Iris pigment epithelial cell (primary cell): ENCODE data around the gene THAP4.

Experiments
- DNase-seq: peaks from one replicate; pipeline ENCODE4 v3.0.0-alpha.2; 2011; ENCODE audit warnings: low read depth

Gene THAP4

GRCh38 chr2:241637018-241637794 lies at the start of gene THAP4, which contains the start of gene ATG4B:
TSS of gene THAP4 (minus strand) at chr2:241637158. CDS start at chr2:241637017, 141 bp downstream.
TSS of gene ATG4B (plus strand) at chr2:241637693. CDS start at chr2:241637715, 22 bp downstream.
- peak; percentile 86 for DNase-seq

GRCh38 chr2:241686324-241686649 lies 49.3 kb upstream of the THAP4 start:
- DNase-seq: no peak

- peak; percentile 99 for DNase-seq
These were observed 44.1 kb upstream of the THAP4 start for GRCh38 chr2:241680827-241681599.

- no peak for DNase-seq
These were observed 43.1 kb upstream of the THAP4 start for GRCh38 chr2:241680044-241680443.

GRCh38 chr2:241678784-241679540 lies 42.0 kb upstream of the THAP4 start:
- no peak for DNase-seq

GRCh38 chr2:241678307-241678706 lies 41.3 kb upstream of the THAP4 start:
- no peak for DNase-seq

GRCh38 chr2:241677392-241677791 lies 40.4 kb upstream of the THAP4 start:
- no peak for DNase-seq

GRCh38 chr2:241676665-241677064 lies 39.7 kb upstream of the THAP4 start:
- no peak for DNase-seq

GRCh38 chr2:241675885-241676284 lies 38.9 kb upstream of the THAP4 start:
- no peak for DNase-seq

- no peak for DNase-seq
These were observed 37.1 kb upstream of the THAP4 start for GRCh38 chr2:241673797-241674725.

- DNase-seq: no peak
These were observed 36.3 kb upstream of the THAP4 start for GRCh38 chr2:241673189-241673663.

- DNase-seq: no peak
These were observed 35.6 kb upstream of the THAP4 start for GRCh38 chr2:241672243-241673188.

GRCh38 chr2:241671457-241672240 lies 34.7 kb upstream of the THAP4 start:
- no peak for DNase-seq

GRCh38 chr2:241670333-241671110 lies 33.6 kb upstream of the THAP4 start:
- DNase-seq: no peak

- DNase-seq: no peak
These were observed 31.9 kb upstream of the THAP4 start for GRCh38 chr2:241668839-241669238.

- DNase-seq: no peak
These were observed 31.4 kb upstream of the THAP4 start for GRCh38 chr2:241668354-241668753.

GRCh38 chr2:241666627-241667400 lies 29.9 kb upstream of the THAP4 start:
- DNase-seq: peak; percentile 51
